OCI-LY7 (cell line): ENCODE data around the gene SETD1A.

Experiments used
- CTCF ChIP-seq: fragments of 200-600 bp; sonication (generic); conservative IDR thresholded peaks from 2 replicates; pipeline ENCODE4 v1.5.1; 2014; ENCODE audit warnings: mild to moderate bottlenecking, antibody characterized with exemption, low read length, moderate library complexity, mixed read lengths
- EZH2phosphoT487 ChIP-seq: fragments of 200-600 bp; sonication (generic); IDR thresholded peaks from 2 replicates; pipeline ENCODE4 v1.6.1; 2018; ENCODE audit warnings: low read depth, borderline replicate concordance, mild to moderate bottlenecking, mixed run types, antibody characterized with exemption, low read length, moderate library complexity, mixed read lengths

DNA sequence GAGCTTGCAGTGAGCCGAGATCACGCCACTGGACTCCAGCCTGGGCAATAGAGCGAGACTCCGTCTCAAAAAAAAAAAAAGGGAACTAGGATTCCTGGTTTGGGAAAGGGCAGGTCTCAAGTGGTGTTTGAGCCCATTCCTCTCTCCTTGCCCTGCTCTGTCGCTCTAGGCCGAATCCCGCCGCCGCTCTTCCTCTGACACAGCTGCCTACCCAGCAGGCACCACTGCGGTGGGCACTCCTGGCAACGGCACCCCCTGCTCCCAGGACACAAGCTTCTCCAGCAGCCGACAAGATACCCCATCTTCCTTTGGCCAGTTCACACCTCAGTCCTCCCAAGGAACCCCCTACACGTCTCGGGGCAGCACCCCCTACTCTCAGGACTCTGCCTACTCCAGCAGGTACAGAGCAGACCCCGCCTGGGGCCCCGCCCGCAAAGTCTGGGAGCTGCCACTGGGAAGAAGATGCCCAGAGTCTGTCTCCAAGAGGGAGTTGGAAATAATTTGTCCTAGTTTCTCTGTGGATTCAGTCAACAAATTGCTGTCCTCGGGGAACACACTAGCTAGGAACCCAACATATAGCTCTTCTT, 6.5 kb downstream of the SETD1A start:
- TF ChIP-seq CTCF: no peak
- TF ChIP-seq EZH2phosphoT487: no peak
